ENCODE data around the gene NCOA5. TPM values are rescaled to one million over a fixed set of nuclear protein-coding genes. Genes with fewer than 3 reads are reported as not detected.
A peak's percentile ranks its signal among the peaks of the same experiment; 100 is the strongest.

Gene NCOA5
- total and polyA plus RNA-seq, 8 donors, result 8.4 to 19.6 (median 12.0) TPM

DNA sequence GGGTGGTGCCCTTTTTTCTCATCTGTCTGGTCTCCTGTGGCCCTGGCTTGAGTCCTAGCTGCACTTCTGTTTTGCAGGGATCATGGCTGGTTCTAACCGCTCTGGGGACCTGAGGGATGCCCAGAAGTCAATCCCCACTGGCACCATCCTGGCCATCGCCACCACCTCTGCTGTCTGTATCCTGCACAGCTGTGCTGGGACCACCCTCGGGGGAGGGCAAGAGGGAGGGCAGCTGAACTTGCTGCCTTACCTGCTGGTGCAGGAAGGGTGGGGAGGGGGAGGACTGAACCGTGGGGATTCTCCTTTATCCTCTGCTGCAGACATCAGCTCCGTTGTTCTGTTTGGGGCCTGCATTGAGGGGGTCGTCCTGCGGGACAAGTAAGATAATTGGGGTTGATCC lies 46.2 kb downstream of the NCOA5 start:
- TF ChIP-seq, protein P1, sequence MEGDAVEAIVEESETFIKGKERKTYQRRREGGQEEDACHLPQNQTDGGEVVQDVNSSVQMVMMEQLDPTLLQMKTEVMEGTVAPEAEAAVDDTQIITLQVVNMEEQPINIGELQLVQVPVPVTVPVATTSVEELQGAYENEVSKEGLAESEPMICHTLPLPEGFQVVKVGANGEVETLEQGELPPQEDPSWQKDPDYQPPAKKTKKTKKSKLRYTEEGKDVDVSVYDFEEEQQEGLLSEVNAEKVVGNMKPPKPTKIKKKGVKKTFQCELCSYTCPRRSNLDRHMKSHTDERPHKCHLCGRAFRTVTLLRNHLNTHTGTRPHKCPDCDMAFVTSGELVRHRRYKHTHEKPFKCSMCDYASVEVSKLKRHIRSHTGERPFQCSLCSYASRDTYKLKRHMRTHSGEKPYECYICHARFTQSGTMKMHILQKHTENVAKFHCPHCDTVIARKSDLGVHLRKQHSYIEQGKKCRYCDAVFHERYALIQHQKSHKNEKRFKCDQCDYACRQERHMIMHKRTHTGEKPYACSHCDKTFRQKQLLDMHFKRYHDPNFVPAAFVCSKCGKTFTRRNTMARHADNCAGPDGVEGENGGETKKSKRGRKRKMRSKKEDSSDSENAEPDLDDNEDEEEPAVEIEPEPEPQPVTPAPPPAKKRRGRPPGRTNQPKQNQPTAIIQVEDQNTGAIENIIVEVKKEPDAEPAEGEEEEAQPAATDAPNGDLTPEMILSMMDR (IDR thresholded peaks at IDR 0.05), result no peak
- no peaks in the 10 kb centered on the region for H3K27me3 ChIP-seq
- no peak for FAIRE-seq
- intact Hi-C loops (cut with DNase I), result no loop called here
- DNase-seq, result no peak
- H3K27ac ChIP-seq, result no peak overlapping the region
- no peak for ATAC-seq
- no peaks in the 10 kb centered on the region for H3K9me3 ChIP-seq
- no peaks in the 10 kb centered on the region for H3K36me3 ChIP-seq
- H3K4me1 ChIP-seq, result no peaks in the 10 kb centered on the region
- WGBS, 2 donors, result 30 to 47% methylated on average over 7 of the region's 7 CpGs
- H3K4me3 ChIP-seq, result no peak overlapping the region

DNA sequence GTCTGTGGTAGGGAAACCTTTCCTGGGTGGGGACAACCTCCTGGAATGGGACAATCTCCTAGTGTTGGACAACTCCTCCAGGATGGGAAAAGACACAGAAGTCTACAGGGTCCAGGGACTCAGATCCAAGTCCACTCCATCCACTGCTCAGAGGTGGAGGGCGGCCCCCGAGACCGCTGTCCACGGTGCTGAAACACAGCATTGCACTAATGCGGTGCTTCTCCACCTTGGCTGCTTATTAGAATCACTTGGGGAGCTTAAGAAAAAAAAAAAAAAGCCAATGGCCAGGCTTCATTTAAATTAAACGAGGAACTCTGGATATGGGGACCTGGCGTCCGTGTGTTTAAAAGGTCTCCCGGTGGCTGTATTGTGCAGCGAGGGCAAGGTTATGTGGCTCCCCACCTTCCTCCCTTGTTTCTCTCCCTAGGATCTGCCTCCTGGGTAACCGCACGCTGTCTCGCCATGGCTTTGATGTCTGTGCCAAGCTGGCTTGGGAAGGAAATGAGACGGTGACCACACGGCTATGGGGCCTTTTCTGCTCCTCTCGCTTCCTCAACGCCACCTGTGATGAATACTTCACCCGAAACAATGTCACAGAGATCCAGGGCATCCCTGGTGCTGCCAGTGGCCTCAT lies 48.7 kb downstream of the NCOA5 start:
- no peak overlapping the region for H3K27ac ChIP-seq
- H3K4me3 ChIP-seq, result no peak overlapping the region
- H3K4me1 ChIP-seq, result no peaks in the 10 kb centered on the region
- ATAC-seq (peak in 3 of 4 donors; percentile 46 to 66 (median 56)), FAIRE-seq (no peak), DNase-seq (peak in 1 of 6 donors; percentile 67)
- intact Hi-C loops (cut with DNase I), result no loop called here
- H3K9me3 ChIP-seq, result no peaks in the 10 kb centered on the region
- WGBS, 2 donors, result 23 to 25% methylated on average over 18 of the region's 18 CpGs
- no peaks in the 10 kb centered on the region for H3K27me3 ChIP-seq
- TF ChIP-seq, protein P1 (IDR thresholded peaks at IDR 0.05), result no peak
- no peaks in the 10 kb centered on the region for H3K36me3 ChIP-seq

DNA sequence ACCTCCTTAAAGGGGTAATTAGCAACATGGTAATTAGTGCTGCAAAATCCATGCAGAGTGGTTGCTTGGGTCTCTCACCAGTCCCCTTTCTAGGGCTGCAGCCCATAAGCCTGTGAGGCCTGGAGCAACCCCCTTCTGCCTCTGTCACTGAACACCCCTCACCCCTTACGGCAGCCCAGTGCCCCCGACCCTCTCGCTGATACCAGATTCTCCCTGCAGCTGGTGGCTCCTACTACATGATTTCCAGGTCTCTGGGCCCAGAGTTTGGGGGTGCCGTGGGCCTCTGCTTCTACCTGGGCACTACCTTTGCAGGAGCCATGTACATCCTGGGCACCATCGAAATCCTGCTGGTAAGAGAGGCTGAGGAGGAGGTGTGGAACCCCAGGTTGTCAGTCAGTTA lies 52.7 kb downstream of the NCOA5 start:
- TF ChIP-seq, protein P1 (IDR thresholded peaks at IDR 0.05), result no peak
- no peaks in the 10 kb centered on the region for H3K27me3 ChIP-seq
- H3K9me3 ChIP-seq, result no peaks in the 10 kb centered on the region
- H3K4me1 ChIP-seq, result no peaks in the 10 kb centered on the region
- no peaks in the 10 kb centered on the region for H3K36me3 ChIP-seq
- intact Hi-C loops (cut with DNase I), result no loop called here
- no peak overlapping the region for H3K27ac ChIP-seq
- no peak for DNase-seq
- 50 to 69% methylated on average over 5 of the region's 5 CpGs for WGBS, 2 donors
- ATAC-seq, result no peak
- no peak for FAIRE-seq
- no peak overlapping the region for H3K4me3 ChIP-seq

DNA sequence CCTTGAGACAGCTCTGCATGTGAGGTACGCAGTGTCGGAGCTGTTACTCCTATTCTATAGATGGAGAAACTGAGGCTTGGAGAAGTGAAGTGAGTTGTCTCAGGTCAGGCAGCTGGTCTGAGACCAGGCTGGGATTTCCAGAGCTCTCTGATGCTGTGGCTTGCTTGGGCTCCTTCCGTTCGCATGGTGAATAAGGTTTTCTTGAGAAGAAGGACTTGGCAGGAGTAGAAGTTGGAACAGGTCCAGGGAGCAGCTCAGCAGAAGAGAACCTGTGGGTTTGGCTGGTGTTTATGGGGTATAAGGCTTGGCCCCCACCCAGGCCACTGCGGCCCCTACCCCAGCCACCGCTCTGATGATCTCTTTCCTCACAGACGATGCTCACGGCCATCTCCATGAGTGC lies 53.4 kb downstream of the NCOA5 start:
- no peaks in the 10 kb centered on the region for H3K9me3 ChIP-seq
- intact Hi-C loops (cut with DNase I), result no loop called here
- no peak overlapping the region for H3K27ac ChIP-seq
- TF ChIP-seq, protein P1 (IDR thresholded peaks at IDR 0.05), result no peak
- no peak for DNase-seq
- H3K27me3 ChIP-seq, result no peaks in the 10 kb centered on the region
- 79 to 80% methylated on average over 8 of the region's 8 CpGs for WGBS, 2 donors
- H3K36me3 ChIP-seq, result no peaks in the 10 kb centered on the region
- H3K4me1 ChIP-seq, result no peaks in the 10 kb centered on the region
- ATAC-seq, result no peak
- FAIRE-seq, result no peak
- H3K4me3 ChIP-seq, result no peak overlapping the region

DNA sequence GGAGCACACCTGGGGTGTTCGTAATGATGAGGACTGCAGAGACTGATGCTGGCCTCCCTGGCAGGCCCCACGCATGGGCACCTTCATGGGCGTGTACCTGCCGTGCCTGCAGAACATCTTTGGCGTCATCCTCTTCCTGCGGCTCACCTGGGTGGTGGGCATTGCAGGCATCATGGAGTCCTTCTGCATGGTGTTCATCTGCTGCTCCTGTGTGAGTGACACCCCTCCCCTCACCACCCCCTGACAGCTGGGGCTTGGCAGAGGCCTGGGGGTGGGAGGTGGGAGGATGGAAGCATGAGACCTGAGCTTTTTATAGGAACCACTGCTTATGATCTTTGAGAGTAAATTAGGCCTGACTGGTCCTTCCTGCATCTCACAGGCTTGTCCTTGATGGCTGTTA lies 54.0 kb downstream of the NCOA5 start:
- FAIRE-seq (no peak), ATAC-seq (no peak), DNase-seq (no peak)
- Histone ChIP-seq H3K27ac (no peak overlapping the region), H3K4me3 (no peak overlapping the region), H3K36me3 (no peaks in the 10 kb centered on the region), H3K4me1 (no peaks in the 10 kb centered on the region), H3K27me3 (peaks cover 0 to 2% (median 0%) of the 10 kb centered on the region in 4 donors), H3K9me3 (no peaks in the 10 kb centered on the region)
- intact Hi-C loops (cut with DNase I), result no loop called here
- TF ChIP-seq, protein P1 (IDR thresholded peaks at IDR 0.05), result no peak
- WGBS, 2 donors, result 42 to 63% methylated on average over 6 of the region's 6 CpGs

Data from pancreas (tissue), 10 donors.